Measurements from ENCODE around the gene TGFBR2.

The TGFBR2 gene

GRCh38 chr3:30686176-30686575, 79.8 kb downstream of the TGFBR2 start:
- TF ChIP-seq, protein P1, sequence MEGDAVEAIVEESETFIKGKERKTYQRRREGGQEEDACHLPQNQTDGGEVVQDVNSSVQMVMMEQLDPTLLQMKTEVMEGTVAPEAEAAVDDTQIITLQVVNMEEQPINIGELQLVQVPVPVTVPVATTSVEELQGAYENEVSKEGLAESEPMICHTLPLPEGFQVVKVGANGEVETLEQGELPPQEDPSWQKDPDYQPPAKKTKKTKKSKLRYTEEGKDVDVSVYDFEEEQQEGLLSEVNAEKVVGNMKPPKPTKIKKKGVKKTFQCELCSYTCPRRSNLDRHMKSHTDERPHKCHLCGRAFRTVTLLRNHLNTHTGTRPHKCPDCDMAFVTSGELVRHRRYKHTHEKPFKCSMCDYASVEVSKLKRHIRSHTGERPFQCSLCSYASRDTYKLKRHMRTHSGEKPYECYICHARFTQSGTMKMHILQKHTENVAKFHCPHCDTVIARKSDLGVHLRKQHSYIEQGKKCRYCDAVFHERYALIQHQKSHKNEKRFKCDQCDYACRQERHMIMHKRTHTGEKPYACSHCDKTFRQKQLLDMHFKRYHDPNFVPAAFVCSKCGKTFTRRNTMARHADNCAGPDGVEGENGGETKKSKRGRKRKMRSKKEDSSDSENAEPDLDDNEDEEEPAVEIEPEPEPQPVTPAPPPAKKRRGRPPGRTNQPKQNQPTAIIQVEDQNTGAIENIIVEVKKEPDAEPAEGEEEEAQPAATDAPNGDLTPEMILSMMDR (IDR thresholded peaks at IDR 0.05; ENCODE audit: low read depth, low read length) = no peak
- H3K4me3 ChIP-seq (ENCODE audit: low read depth, low read length) = no peak overlapping the region

DNA sequence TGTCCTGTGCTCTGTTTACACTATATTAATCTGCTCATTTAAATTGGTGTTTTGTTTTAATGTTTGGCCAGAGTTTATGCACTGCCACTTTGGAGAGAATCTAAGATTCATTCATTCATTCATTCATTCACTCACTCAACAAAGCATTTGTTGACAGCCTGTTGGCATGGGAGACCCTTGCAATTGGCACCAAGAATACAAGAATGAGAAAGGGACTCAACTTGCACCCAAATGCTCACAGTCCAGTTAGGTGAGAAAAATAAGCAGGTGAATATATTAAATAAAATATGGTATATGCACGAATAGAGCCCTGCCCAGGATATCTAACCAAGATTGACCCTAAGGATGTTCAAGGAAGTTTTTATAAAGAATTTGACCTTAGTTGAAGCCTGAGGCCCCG, 80.4 kb downstream of the TGFBR2 start:
- TF ChIP-seq, protein P1 (IDR thresholded peaks at IDR 0.05; ENCODE audit: low read depth, low read length) = no peak
- no peak overlapping the region for H3K4me3 ChIP-seq (ENCODE audit: low read depth, low read length)

DNA sequence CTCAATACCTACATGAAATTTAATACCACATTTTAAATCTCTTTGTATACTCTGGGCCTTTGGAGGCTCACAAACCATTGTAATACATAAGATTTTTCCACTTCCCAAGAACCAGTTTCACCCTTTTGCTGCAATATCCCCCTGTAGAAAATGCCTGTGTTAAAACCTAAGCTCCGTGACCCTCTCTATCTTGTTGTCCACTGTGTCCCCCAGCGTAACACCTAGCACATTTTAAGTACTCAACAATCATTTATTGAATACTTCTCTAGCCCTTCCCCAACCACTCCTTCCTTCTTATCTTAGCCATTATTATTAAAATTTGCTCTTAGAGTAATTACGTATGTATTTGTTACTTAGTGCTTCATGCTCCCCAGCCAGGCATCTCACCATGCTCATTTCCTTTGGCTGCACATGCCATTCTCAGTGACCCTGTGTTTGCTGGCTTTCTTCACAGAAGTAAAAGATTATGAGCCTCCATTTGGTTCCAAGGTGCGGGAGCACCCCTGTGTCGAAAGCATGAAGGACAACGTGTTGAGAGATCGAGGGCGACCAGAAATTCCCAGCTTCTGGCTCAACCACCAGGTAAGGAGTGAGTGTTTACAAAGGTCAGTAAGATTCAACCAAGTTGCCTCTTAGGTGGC, 81.6 kb downstream of the TGFBR2 start:
- no peak overlapping the region for H3K4me3 ChIP-seq (ENCODE audit: low read depth, low read length)
- TF ChIP-seq, protein P1 (IDR thresholded peaks at IDR 0.05; ENCODE audit: low read depth, low read length) = no peak

DNA sequence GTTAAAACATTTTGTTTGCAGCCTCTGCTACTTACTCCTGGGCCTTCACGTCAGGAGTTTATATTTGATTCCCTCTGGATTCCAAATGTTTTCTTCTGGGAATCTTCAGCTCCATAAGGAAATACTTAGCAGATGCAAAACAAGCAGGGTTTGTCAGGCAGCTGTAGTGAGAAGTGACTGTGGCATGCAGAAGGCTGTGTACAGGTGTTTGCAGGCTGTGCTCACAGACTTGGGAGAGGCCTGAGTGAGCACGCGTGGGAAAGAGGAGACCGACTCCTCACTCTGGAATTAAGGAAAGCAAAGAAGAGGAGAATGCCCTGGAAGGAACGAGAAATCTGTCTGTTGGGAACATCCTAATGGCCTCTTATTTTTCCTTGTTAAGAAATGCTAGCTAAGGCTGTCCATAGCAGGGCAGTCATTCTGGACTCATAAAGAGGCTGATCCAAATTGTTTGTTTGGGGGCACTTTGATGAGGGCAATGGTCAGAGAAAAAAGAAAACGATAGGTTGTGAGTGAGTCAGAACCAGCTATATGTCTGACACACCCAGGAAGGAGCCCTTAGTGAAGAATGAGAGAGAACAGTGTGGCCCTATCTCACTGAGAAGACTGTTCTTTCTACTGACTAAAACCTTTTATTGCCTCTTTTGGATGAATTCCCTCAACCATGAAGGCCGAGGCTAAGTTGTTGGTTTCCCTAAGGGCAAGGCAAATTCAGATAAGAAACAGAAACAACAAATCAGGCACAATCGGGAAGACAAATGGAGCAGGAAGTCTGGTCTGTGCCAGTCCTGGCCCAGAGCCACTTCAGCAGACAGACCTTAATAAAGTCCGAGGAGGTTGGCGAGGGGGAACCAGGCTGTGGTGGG, 82.6 kb downstream of the TGFBR2 start:
- H3K4me3 ChIP-seq (ENCODE audit: low read depth, low read length) = no peak overlapping the region
- TF ChIP-seq, protein P1 (IDR thresholded peaks at IDR 0.05; ENCODE audit: low read depth, low read length) = no peak

- no peak overlapping the region for H3K4me3 ChIP-seq (ENCODE audit: low read depth, low read length)
- TF ChIP-seq, protein P1 (IDR thresholded peaks at IDR 0.05; ENCODE audit: low read depth, low read length) = no peak
Observed at GRCh38 chr3:30690199-30690598, 83.8 kb downstream of the TGFBR2 start.

GRCh38 chr3:30691249-30691880, 85.0 kb downstream of the TGFBR2 start:
- TF ChIP-seq, protein P1 (IDR thresholded peaks at IDR 0.05; ENCODE audit: low read depth, low read length) = no peak
- no peak overlapping the region for H3K4me3 ChIP-seq (ENCODE audit: low read depth, low read length)

- TF ChIP-seq, protein P1 (IDR thresholded peaks at IDR 0.05; ENCODE audit: low read depth, low read length) = no peak
- no peak overlapping the region for H3K4me3 ChIP-seq (ENCODE audit: low read depth, low read length)
Observed at GRCh38 chr3:30691944-30692343, 85.5 kb downstream of the TGFBR2 start.
